Activated CD8-positive, alpha-beta memory T cell treated with anti-CD3 and anti-CD28 coated beads, Interleukin-2, amount 50 U/mL, for 24 hours (primary cell): ENCODE data around the gene RALB.

Source experiments
- DNase-seq: peaks from one replicate; pipeline ENCODE4 v3.0.0-alpha.2; 2020; ENCODE audit errors: extremely low read depth

RALB gene

GRCh38 chr2:120338015-120338414 is 85.4 kb downstream of the RALB start:
- DNase-seq, result no peak

- DNase-seq, result no peak
Observed at GRCh38 chr2:120341977-120342376, 89.3 kb downstream of the RALB start.

- DNase-seq, result no peak
Observed at GRCh38 chr2:120342446-120342845, 89.8 kb downstream of the RALB start.

GRCh38 chr2:120343100-120343432 is 90.4 kb downstream of the RALB start:
- DNase-seq, result no peak

- peak; percentile 7 for DNase-seq
Observed at GRCh38 chr2:120343433-120344105, 90.9 kb downstream of the RALB start.
